H9 (cell line): Measurements from ENCODE around the gene NHLRC1. TPM values are rescaled to one million over a fixed set of nuclear protein-coding genes. Genes with fewer than 3 reads are reported as not detected.

Source experiments
- DNase-seq: peaks from one replicate; pipeline ENCODE4 v3.0.0-alpha.2; 2017
- H2AFZ ChIP-seq: one replicate; pipeline ENCODE4 v1.6.1; 2013; ENCODE audit warnings: mild to moderate bottlenecking, low read length, control low read depth, moderate library complexity
- H2AK5ac ChIP-seq: 2 replicates; pipeline ENCODE4 v1.6.1; 2013; ENCODE audit warnings: low read length, control low read depth, mixed read lengths; ENCODE audit not compliant: insufficient read length
- H2BK120ac ChIP-seq: one replicate; pipeline ENCODE4 v1.6.1; 2013; ENCODE audit warnings: low read depth, mild to moderate bottlenecking, low read length, control low read depth, inconsistent platforms; ENCODE audit not compliant: poor library complexity, severe bottlenecking
- H2BK12ac ChIP-seq: 2 replicates; pipeline ENCODE4 v1.6.1; 2013; ENCODE audit warnings: low read length, control low read depth, mixed read lengths, low read depth; ENCODE audit not compliant: insufficient read length
- H2BK15ac ChIP-seq: 2 replicates; pipeline ENCODE4 v1.6.1; 2013; ENCODE audit warnings: low read depth, low read length, control low read depth
- H2BK20ac ChIP-seq: one replicate; pipeline ENCODE4 v1.6.1; 2013; ENCODE audit warnings: low read depth, mild to moderate bottlenecking, low read length, control low read depth, inconsistent platforms; ENCODE audit not compliant: poor library complexity, severe bottlenecking
- H2BK5ac ChIP-seq: 2 replicates; pipeline ENCODE4 v1.6.1; 2013; ENCODE audit warnings: low read length, control low read depth, mixed read lengths; ENCODE audit not compliant: insufficient read length
- H3K14ac ChIP-seq: 2 replicates; pipeline ENCODE4 v1.6.1; 2013; ENCODE audit warnings: low read length, control low read depth; ENCODE audit not compliant: insufficient read depth
- H3K18ac ChIP-seq: 2 replicates; pipeline ENCODE4 v1.6.1; 2013; ENCODE audit warnings: low read depth, mild to moderate bottlenecking, mixed read lengths, low read length, control low read depth; ENCODE audit not compliant: insufficient read length
- H3K23ac ChIP-seq: 2 replicates; pipeline ENCODE4 v1.6.1; 2013; ENCODE audit warnings: low read length, control low read depth, mixed read lengths, low read depth; ENCODE audit not compliant: insufficient read length
- H3K23me2 ChIP-seq: 2 replicates; pipeline ENCODE4 v1.6.1; 2013; ENCODE audit warnings: low read depth, mild to moderate bottlenecking, mixed read lengths, low read length, control low read depth; ENCODE audit not compliant: insufficient read length, poor library complexity, severe bottlenecking
- H3K27ac ChIP-seq: 2 replicates; pipeline ENCODE4 v1.5.1; 2013; ENCODE audit warnings: low read length, control low read depth, mixed read lengths, low read depth; ENCODE audit not compliant: insufficient read length
- H3K27me3 ChIP-seq: 2 replicates; pipeline ENCODE4 v1.6.1; 2013; ENCODE audit warnings: low read length, control low read depth, inconsistent platforms; ENCODE audit not compliant: insufficient read depth
- H3K4ac ChIP-seq: 2 replicates; pipeline ENCODE4 v1.6.1; 2013; ENCODE audit warnings: low read depth, mild to moderate bottlenecking, control low read depth, inconsistent platforms, low read length, moderate library complexity
- H3K4me1 ChIP-seq: 2 replicates; pipeline ENCODE4 v1.6.1; 2013; ENCODE audit warnings: low read length, control low read depth, inconsistent platforms; ENCODE audit not compliant: insufficient read depth
- H3K4me2 ChIP-seq: 2 replicates; pipeline ENCODE4 v1.6.1; 2013; ENCODE audit warnings: low read length, control low read depth, mixed read lengths; ENCODE audit not compliant: insufficient read length, insufficient read depth
- H3K56ac ChIP-seq: 2 replicates; pipeline ENCODE4 v1.6.1; 2013; ENCODE audit warnings: low read depth, mild to moderate bottlenecking, mixed read lengths, low read length, control low read depth; ENCODE audit not compliant: insufficient read length
- H3K79me1 ChIP-seq: 2 replicates; pipeline ENCODE4 v1.6.1; 2013; ENCODE audit warnings: low read depth, mild to moderate bottlenecking, moderate library complexity, low read length, control low read depth, inconsistent platforms; ENCODE audit not compliant: insufficient read depth, poor library complexity, severe bottlenecking
- H3K79me2 ChIP-seq: 2 replicates; pipeline ENCODE4 v1.6.1; 2013; ENCODE audit warnings: low read length, control low read depth, inconsistent platforms; ENCODE audit not compliant: insufficient read depth
- H3K9ac ChIP-seq: 2 replicates; pipeline ENCODE4 v1.6.1; 2013; ENCODE audit warnings: low read length, control low read depth, mixed read lengths; ENCODE audit not compliant: insufficient read length; ENCODE audit errors: extremely low read depth
- H3K9me3 ChIP-seq: one replicate; pipeline ENCODE4 v1.6.1; 2013; ENCODE audit warnings: low read depth, low read length, inconsistent platforms; ENCODE audit not compliant: control insufficient read depth
- H3T11ph ChIP-seq: one replicate; pipeline ENCODE4 v1.6.1; 2013; ENCODE audit warnings: mild to moderate bottlenecking, low read length, control low read depth, inconsistent platforms
- H4K20me1 ChIP-seq: one replicate; pipeline ENCODE4 v1.6.1; 2013; ENCODE audit not compliant: control insufficient read depth, insufficient read length, insufficient read depth
- H4K5ac ChIP-seq: 2 replicates; pipeline ENCODE4 v1.6.1; 2013; ENCODE audit warnings: low read depth, mild to moderate bottlenecking, mixed read lengths, low read length, control low read depth; ENCODE audit not compliant: insufficient read length
- H4K8ac ChIP-seq: replicated peaks from 2 replicates; pipeline ENCODE4 v1.6.1; 2013; ENCODE audit warnings: low read length, control low read depth, mixed read lengths, low read depth; ENCODE audit not compliant: insufficient read length
- H4K91ac ChIP-seq: 2 replicates; pipeline ENCODE4 v1.6.1; 2013; ENCODE audit warnings: low read depth, mild to moderate bottlenecking, moderate library complexity, mixed read lengths, low read length, control low read depth; ENCODE audit not compliant: insufficient read length
- H3K27ac Mint-ChIP-seq, 3 experiments: 2 replicates in 2 of 3; 3 replicates in 1 of 3; pipeline ENCODE4 v1.8.0; 2020 to 2021; ENCODE audit warnings: mixed read lengths in 3 of 3, mild to moderate bottlenecking in 1 of 3, moderate library complexity in 1 of 3
- H3K27me3 Mint-ChIP-seq: 2 replicates; pipeline ENCODE4 v1.8.0; 2021; ENCODE audit warnings: low read depth, mild to moderate bottlenecking, moderate library complexity, mixed read lengths
- H3K36me3 Mint-ChIP-seq, 3 experiments: 2 replicates in 2 of 3; 3 replicates in 1 of 3; pipeline ENCODE4 v1.8.0; 2020 to 2021; ENCODE audit warnings: low read depth in 3 of 3, mixed read lengths in 3 of 3; ENCODE audit not compliant: insufficient read depth in 1 of 3
- H3K4me1 Mint-ChIP-seq, 2 experiments: 2 replicates each; pipeline ENCODE4 v1.8.0; 2020; ENCODE audit warnings: mixed read lengths in 2 of 2
- H3K4me3 Mint-ChIP-seq, 2 experiments: 2 replicates in 1 of 2; 3 replicates in 1 of 2; pipeline ENCODE4 v1.8.0; 2020 to 2021; ENCODE audit warnings: mild to moderate bottlenecking in 2 of 2, mixed read lengths in 2 of 2, moderate library complexity in 1 of 2
- H3K9me3 Mint-ChIP-seq, 2 experiments: 2 replicates in 1 of 2; 3 replicates in 1 of 2; pipeline ENCODE4 v1.8.0; 2020; ENCODE audit warnings: mild to moderate bottlenecking in 2 of 2, mixed read lengths in 2 of 2, moderate library complexity in 1 of 2
- WGBS: extraction: QIAGEN DNeasy Blood & Tissue Kit; methylation state at CpG from one replicate; pipeline ENCODE4 v1.1.7; 2013; ENCODE audit warnings: missing lambda C conversion rate, low lambda C conversion rate, mixed read lengths; ENCODE audit not compliant: insufficient read length; ENCODE audit errors: extremely low coverage; 5-methylcytosine and 5-hydroxymethylcytosine counted together
- total RNA-seq: library from RNA; stranded (reverse); gene quantifications from 2 replicates; pipeline ENCODE4 v1.2.1, GENCODE V29; 2021
- TF ChIP-seq, protein P1 (sequence below): fragments of 200-600 bp; sonication (generic); conservative IDR thresholded peaks from 3 replicates; pipeline ENCODE4 v1.8.0; 2021; ENCODE audit warnings: antibody characterized with exemption, mild to moderate bottlenecking

NHLRC1 gene
- total RNA-seq, 1 experiment from 2014 or later, result 1.5 TPM

DNA sequence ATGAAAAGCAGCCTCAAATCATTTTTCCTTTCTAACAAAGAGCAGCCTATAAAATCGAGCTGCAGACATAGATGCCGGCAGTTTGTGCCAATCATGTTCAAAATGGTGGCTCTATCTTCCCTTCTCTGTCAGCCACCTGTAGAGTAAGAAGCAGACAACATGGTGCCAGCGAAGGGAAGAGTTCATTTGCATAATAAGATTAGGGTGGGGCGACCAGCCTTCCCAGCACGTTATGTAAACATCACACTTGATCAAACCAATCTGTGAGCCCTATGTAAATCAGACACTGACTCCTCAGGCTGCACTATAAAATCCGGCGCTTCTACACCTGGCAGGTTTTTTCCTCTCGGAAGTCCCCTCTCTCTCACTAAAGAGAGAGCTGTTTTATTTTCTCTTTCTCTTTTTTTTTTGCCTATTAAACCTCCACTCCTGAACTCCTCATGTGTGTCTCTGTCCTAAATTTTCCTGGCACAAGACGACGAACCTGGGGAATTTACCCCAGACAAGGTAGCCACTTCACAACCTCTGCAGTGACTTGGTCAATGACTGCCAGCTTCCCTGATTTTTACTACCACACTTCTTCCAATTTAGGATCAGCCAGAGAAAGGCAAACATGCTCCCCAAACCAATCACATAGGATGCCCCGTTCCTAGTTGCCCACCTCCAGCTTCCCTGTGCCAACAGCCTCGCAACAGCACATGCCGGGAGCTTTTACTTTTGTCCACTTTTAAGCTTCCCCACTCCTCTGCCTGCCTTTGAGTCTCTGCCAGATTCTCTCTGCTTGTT is 19.5 kb upstream of the NHLRC1 start:
- Histone ChIP-seq H2AFZ (no peak overlapping the region), H2BK20ac (no peak overlapping the region), H3K9me3 (no peaks in the 10 kb centered on the region), H4K8ac (no peak overlapping the region), H2BK15ac (no peak overlapping the region), H4K20me1 (no peaks in the 10 kb centered on the region), H4K91ac (no peak overlapping the region), H3K23ac (no peak overlapping the region), H2BK120ac (no peak overlapping the region), H3K4me1 (no peaks in the 10 kb centered on the region), H2AK5ac (no peak overlapping the region), H3K27me3 (no peaks in the 10 kb centered on the region), H3K18ac (no peak overlapping the region), H3K4ac (no peak overlapping the region), H2BK5ac (no peak overlapping the region), H3K56ac (no peak overlapping the region), H3T11ph (no peak overlapping the region), H3K79me2 (no peaks in the 10 kb centered on the region), H2BK12ac (no peak overlapping the region), H3K27ac (no peak overlapping the region), H3K9ac (no peak overlapping the region), H3K4me2 (no peak overlapping the region), H3K14ac (no peak overlapping the region), H4K5ac (no peak overlapping the region), H3K23me2 (no peaks in the 10 kb centered on the region), H3K79me1 (no peaks in the 10 kb centered on the region)
- no peaks in the 10 kb centered on the region for H3K9me3 Mint-ChIP-seq
- H3K4me3 Mint-ChIP-seq, result no peak overlapping the region
- no peak for DNase-seq
- H3K36me3 Mint-ChIP-seq, result peaks cover 9 to 47% (median 39%) of the 10 kb centered on the region in 3 experiments; a peak in 6 of 7 replicates
- no peaks in the 10 kb centered on the region for H3K27me3 Mint-ChIP-seq
- TF ChIP-seq, protein P1, sequence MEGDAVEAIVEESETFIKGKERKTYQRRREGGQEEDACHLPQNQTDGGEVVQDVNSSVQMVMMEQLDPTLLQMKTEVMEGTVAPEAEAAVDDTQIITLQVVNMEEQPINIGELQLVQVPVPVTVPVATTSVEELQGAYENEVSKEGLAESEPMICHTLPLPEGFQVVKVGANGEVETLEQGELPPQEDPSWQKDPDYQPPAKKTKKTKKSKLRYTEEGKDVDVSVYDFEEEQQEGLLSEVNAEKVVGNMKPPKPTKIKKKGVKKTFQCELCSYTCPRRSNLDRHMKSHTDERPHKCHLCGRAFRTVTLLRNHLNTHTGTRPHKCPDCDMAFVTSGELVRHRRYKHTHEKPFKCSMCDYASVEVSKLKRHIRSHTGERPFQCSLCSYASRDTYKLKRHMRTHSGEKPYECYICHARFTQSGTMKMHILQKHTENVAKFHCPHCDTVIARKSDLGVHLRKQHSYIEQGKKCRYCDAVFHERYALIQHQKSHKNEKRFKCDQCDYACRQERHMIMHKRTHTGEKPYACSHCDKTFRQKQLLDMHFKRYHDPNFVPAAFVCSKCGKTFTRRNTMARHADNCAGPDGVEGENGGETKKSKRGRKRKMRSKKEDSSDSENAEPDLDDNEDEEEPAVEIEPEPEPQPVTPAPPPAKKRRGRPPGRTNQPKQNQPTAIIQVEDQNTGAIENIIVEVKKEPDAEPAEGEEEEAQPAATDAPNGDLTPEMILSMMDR, result no peak
- no CpG with 5 or more reads among the region's 13 CpGs for whole genome bisulfite sequencing
- peak overlapping the region in 2 of 3 experiments; percentile 50 to 58; a peak in 3 of 7 replicates for H3K27ac Mint-ChIP-seq
- H3K4me1 Mint-ChIP-seq, result peaks cover 16 to 18% of the 10 kb centered on the region in 2 experiments
